ENCODE measurements around the gene TUT7. TPM values are rescaled to one million over a fixed set of nuclear protein-coding genes. Genes with fewer than 3 reads are reported as not detected.

Gene TUT7
- total RNA-seq, 4 donors from 2014 or later = 64.4 to 147 (median 82.1) TPM

- Histone ChIP-seq H3K36me3 (peaks cover 13% of the 10 kb centered on the region), H3K4me1 (peaks cover under 1% of the 10 kb centered on the region), H3K27me3 (no peaks in the 10 kb centered on the region), H3K27ac (no peak overlapping the region), H3K9me3 (no peaks in the 10 kb centered on the region), H3K4me3 (no peak overlapping the region)
- DNase-seq (ENCODE audit: low spot score in 2 of 2) = no peak
- 85% methylated on average over 6 of the region's 6 CpGs for WGBS
- TF ChIP-seq POLR2A (IDR thresholded peaks at IDR 0.05) (no peak), EP300 (IDR thresholded peaks at IDR 0.05) (no peak), POLR2AphosphoS5 (IDR thresholded peaks at IDR 0.05) (no peak)
- TF ChIP-seq, protein P1, sequence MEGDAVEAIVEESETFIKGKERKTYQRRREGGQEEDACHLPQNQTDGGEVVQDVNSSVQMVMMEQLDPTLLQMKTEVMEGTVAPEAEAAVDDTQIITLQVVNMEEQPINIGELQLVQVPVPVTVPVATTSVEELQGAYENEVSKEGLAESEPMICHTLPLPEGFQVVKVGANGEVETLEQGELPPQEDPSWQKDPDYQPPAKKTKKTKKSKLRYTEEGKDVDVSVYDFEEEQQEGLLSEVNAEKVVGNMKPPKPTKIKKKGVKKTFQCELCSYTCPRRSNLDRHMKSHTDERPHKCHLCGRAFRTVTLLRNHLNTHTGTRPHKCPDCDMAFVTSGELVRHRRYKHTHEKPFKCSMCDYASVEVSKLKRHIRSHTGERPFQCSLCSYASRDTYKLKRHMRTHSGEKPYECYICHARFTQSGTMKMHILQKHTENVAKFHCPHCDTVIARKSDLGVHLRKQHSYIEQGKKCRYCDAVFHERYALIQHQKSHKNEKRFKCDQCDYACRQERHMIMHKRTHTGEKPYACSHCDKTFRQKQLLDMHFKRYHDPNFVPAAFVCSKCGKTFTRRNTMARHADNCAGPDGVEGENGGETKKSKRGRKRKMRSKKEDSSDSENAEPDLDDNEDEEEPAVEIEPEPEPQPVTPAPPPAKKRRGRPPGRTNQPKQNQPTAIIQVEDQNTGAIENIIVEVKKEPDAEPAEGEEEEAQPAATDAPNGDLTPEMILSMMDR (IDR thresholded peaks at IDR 0.05) = no peak
Observed at GRCh38 chr9:86288499-86289198, 65.6 kb downstream of the TUT7 start.

DNA sequence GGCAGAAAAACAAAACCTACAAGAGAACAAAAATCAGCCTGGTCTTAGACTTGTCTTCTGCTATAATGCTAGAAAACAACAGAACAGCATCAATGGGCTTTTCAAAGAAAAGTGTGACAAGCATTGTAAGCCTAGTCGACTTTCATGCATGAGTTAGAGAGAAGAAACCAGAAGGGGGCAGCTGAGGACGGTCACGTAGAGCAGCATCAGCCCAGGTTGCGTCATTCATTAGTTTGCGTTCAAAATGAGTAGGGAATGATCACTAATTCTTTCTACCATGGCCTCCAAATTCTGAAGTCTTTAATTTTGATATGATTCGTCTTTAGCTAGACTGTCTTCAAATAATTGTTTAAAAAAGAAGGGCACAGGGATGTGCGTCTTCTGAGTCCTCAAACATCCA lies 67.2 kb downstream of the TUT7 start:
- Histone ChIP-seq H3K4me1 (peaks cover 9% of the 10 kb centered on the region), H3K9me3 (no peaks in the 10 kb centered on the region), H3K36me3 (no peaks in the 10 kb centered on the region), H3K4me3 (no peak overlapping the region), H3K27me3 (no peaks in the 10 kb centered on the region), H3K27ac (no peak overlapping the region)
- 59% methylated on average over 7 of the region's 7 CpGs for WGBS
- DNase-seq (ENCODE audit: low spot score in 2 of 2) = no peak
- TF ChIP-seq, protein P1 (IDR thresholded peaks at IDR 0.05) = no peak
- no peak for TF ChIP-seq EP300 (IDR thresholded peaks at IDR 0.05)
- TF ChIP-seq POLR2AphosphoS5 (IDR thresholded peaks at IDR 0.05) = no peak
- no peak for TF ChIP-seq POLR2A (IDR thresholded peaks at IDR 0.05)

DNA sequence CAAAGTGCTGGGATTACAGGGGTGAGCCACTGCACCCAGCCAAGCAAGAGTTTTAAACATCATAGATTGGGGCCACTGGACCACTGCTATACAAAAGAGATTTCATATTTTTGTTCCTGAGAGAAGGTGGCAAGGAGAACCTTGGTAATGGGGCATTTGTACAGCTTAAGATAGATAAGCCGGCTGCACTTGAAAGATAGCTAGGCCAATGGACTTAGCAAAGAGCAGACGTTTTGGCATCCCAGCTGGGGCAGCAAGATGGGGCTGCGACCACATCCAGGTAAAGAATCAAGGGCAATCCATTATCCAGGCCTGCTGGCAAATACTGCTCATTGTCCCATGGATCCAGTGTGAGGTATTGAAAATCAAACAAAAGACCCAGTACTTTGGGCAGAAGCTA lies 67.9 kb downstream of the TUT7 start:
- H3K4me1 ChIP-seq = peaks cover 10% of the 10 kb centered on the region
- H3K27ac ChIP-seq = no peak overlapping the region
- H3K9me3 ChIP-seq = no peaks in the 10 kb centered on the region
- TF ChIP-seq, protein P1 (IDR thresholded peaks at IDR 0.05) = no peak
- TF ChIP-seq EP300 (IDR thresholded peaks at IDR 0.05) (no peak), POLR2AphosphoS5 (IDR thresholded peaks at IDR 0.05) (no peak), POLR2A (IDR thresholded peaks at IDR 0.05) (no peak)
- H3K4me3 ChIP-seq = no peak overlapping the region
- 49% methylated on average over 3 of the region's 3 CpGs for WGBS
- no peak for DNase-seq (ENCODE audit: low spot score in 2 of 2)
- H3K27me3 ChIP-seq = no peaks in the 10 kb centered on the region
- H3K36me3 ChIP-seq = no peaks in the 10 kb centered on the region

- WGBS = 70% methylated on average over 2 of the region's 2 CpGs
- DNase-seq (ENCODE audit: low spot score in 2 of 2) = no peak
- TF ChIP-seq POLR2AphosphoS5 (IDR thresholded peaks at IDR 0.05) (no peak), POLR2A (IDR thresholded peaks at IDR 0.05) (no peak), EP300 (IDR thresholded peaks at IDR 0.05) (no peak)
- TF ChIP-seq, protein P1 (IDR thresholded peaks at IDR 0.05) = no peak
- Histone ChIP-seq H3K27me3 (no peaks in the 10 kb centered on the region), H3K4me1 (peaks cover 20% of the 10 kb centered on the region), H3K4me3 (no peak overlapping the region), H3K36me3 (no peaks in the 10 kb centered on the region), H3K27ac (no peak overlapping the region), H3K9me3 (no peaks in the 10 kb centered on the region)
Observed at GRCh38 chr9:86285261-86285660, 68.9 kb downstream of the TUT7 start.

DNA sequence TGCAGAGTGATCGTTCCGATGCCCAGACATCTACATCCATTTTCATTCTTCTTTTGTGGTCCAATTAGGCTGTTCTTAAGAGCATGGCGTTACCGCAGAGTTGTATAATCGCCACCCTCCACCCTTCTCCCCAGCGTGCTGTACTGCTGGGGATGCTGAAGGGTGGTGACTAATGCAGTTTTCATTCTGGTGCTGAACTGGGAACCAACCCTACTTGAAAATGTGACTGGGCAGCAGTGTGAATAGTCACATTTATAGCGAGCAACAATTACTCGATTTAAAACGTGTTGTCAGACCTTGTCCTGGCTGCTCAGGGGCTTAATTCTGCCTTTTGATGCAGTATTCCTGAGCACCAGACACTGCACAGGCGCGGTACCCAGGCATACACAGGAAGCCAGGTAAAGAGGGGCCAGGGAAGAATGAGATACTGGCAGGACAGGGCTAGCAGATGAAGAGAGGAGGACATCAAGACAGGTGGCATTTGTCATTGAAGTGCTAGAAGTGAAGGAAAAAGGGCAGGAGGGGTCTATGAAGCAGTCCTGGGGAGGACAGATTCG lies 71.2 kb downstream of the TUT7 start:
- H3K4me3 ChIP-seq = peak overlapping the region; percentile 79
- H3K27ac ChIP-seq = peak overlapping the region; percentile 97
- H3K9me3 ChIP-seq = no peaks in the 10 kb centered on the region
- TF ChIP-seq POLR2A (IDR thresholded peaks at IDR 0.05) = no peak
- no peak for TF ChIP-seq POLR2AphosphoS5 (IDR thresholded peaks at IDR 0.05)
- TF ChIP-seq EP300 (IDR thresholded peaks at IDR 0.05) = no peak
- TF ChIP-seq, protein P1 (IDR thresholded peaks at IDR 0.05) = no peak
- DNase-seq (ENCODE audit: low spot score in 2 of 2) = no peak
- 20% methylated on average over 12 of the region's 12 CpGs for WGBS
- H3K4me1 ChIP-seq = peaks cover 26% of the 10 kb centered on the region
- H3K36me3 ChIP-seq = no peaks in the 10 kb centered on the region
- H3K27me3 ChIP-seq = no peaks in the 10 kb centered on the region
